Measurements from ENCODE around the gene NUDT9.

DNA sequence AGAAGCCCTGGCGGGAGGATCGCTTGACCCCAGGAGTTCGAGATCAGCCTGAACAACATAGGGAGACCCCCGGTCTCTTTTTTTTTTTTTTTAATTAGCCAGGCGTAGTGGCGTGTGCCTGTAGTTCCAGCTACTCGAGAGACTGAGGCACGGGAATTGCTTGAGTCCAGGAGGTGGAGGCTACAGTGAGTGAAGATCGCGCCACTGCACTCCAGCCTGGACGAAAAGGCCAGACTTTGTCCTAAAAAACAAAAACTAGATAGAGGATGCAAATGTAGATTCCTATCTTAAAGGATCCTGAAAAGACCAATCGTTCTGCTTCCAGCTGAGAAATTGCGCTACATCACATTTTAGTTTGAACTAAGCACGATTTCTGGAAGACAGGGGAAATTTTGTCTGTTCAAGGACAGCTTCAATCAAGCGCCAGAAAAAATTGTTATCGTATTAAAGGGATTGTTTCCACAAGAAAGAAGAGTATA lies 30.8 kb upstream of the NUDT9 start:
- TF ChIP-seq, protein P1, sequence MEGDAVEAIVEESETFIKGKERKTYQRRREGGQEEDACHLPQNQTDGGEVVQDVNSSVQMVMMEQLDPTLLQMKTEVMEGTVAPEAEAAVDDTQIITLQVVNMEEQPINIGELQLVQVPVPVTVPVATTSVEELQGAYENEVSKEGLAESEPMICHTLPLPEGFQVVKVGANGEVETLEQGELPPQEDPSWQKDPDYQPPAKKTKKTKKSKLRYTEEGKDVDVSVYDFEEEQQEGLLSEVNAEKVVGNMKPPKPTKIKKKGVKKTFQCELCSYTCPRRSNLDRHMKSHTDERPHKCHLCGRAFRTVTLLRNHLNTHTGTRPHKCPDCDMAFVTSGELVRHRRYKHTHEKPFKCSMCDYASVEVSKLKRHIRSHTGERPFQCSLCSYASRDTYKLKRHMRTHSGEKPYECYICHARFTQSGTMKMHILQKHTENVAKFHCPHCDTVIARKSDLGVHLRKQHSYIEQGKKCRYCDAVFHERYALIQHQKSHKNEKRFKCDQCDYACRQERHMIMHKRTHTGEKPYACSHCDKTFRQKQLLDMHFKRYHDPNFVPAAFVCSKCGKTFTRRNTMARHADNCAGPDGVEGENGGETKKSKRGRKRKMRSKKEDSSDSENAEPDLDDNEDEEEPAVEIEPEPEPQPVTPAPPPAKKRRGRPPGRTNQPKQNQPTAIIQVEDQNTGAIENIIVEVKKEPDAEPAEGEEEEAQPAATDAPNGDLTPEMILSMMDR (IDR thresholded peaks at IDR 0.05), result peak in 1 of 3 experiments; percentile 4
- no peak for TF ChIP-seq POLR2A (IDR thresholded peaks at IDR 0.05)

Measured in testis (tissue), 2 donors.